B cell (primary cell): ENCODE results near the gene CHST11. TPM values are rescaled to one million over a fixed set of nuclear protein-coding genes. Genes with fewer than 3 reads are reported as not detected.

ENCODE experiments used
- ATAC-seq: fragments of 200-7000 bp; cut with Tn5 transposase; one replicate; pipeline ENCODE4 v1.10.0; 2021; ENCODE audit warnings: low read depth, mild to moderate bottlenecking, moderate number of reproducible peaks, moderate library complexity
- CTCF ChIA-PET: fragments of 350-600 bp; sonication (Branson Sonifier 250); formaldehyde crosslinking; loops from one replicate; lab custom pipeline; 2021; ENCODE audit warnings: antibody characterized with exemption, inconsistent platforms; lab: Charles Lee
- POLR2A ChIA-PET: fragments of 350-600 bp; sonication (Branson Sonifier 250); formaldehyde crosslinking; loops from one replicate; lab custom pipeline; 2021; ENCODE audit warnings: antibody characterized with exemption; lab: Charles Lee
- DNase-seq: peaks from one replicate; pipeline ENCODE4 v3.0.0; 2013
- H2AFZ ChIP-seq: 2 replicates; pipeline ENCODE4 v1.6.1; 2012; ENCODE audit warnings: mild to moderate bottlenecking, low read depth, low read length; ENCODE audit not compliant: insufficient read depth, poor library complexity, severe bottlenecking
- H3K27ac ChIP-seq, 2 donors: 1 replicate in 1 of 2; 2 replicates in 1 of 2; pipeline ENCODE4 v1.5.1; 2012 to 2013; ENCODE audit warnings: low read length in 2 of 2, mild to moderate bottlenecking in 2 of 2, moderate library complexity in 1 of 2
- H3K27me3 ChIP-seq, 4 experiments: fragments of 200-600 bp in 1 of 4; sonication (generic) in 1 of 4; replicated peaks in 1 of 4; 1 replicate in 2 of 4; 2 replicates in 2 of 4; pipeline versions ENCODE4 v1.6.1 to v1.7.0; 2013 to 2016; ENCODE audit warnings: low read length in 3 of 4, mild to moderate bottlenecking in 2 of 4, mixed read lengths in 1 of 4, moderate library complexity in 1 of 4; ENCODE audit not compliant: insufficient read depth in 4 of 4, control insufficient read depth in 3 of 4; ENCODE audit errors: control extremely low read depth in 1 of 4
- H3K36me3 ChIP-seq, 2 experiments: replicated peaks in 1 of 2; 1 replicate in 1 of 2; 2 replicates in 1 of 2; pipeline versions ENCODE4 v1.6.1 to v1.7.1; 2013; ENCODE audit warnings: low read length in 1 of 2; ENCODE audit not compliant: insufficient read depth in 2 of 2, control insufficient read depth in 1 of 2; ENCODE audit errors: control extremely low read depth in 1 of 2, extremely low read depth in 1 of 2
- H3K4me1 ChIP-seq, 2 donors: fragments of 200-600 bp in 1 of 2; sonication (generic) in 1 of 2; 1 replicate in 1 of 2; 2 replicates in 1 of 2; pipeline versions ENCODE4 v1.5.1 to v1.6.1; 2013 to 2017; ENCODE audit warnings: low read length in 2 of 2; ENCODE audit not compliant: control insufficient read depth in 2 of 2, insufficient read depth in 2 of 2
- H3K4me2 ChIP-seq: replicated peaks from 2 replicates; pipeline ENCODE3; 2012; ENCODE audit warnings: mild to moderate bottlenecking, low read depth, low read length; ENCODE audit not compliant: poor library complexity, severe bottlenecking
- H3K4me3 ChIP-seq, 5 experiments: fragments of 200-600 bp in 1 of 5; sonication (generic) in 1 of 5; 1 replicate in 3 of 5; 2 replicates in 2 of 5; pipeline versions ENCODE4 v1.5.1 to v1.7.0; 2011 to 2016; ENCODE audit warnings: low read length in 4 of 5, mild to moderate bottlenecking in 4 of 5, low read depth in 2 of 5, control low read depth in 1 of 5, moderate library complexity in 1 of 5; ENCODE audit not compliant: insufficient read depth in 1 of 5; ENCODE audit errors: control extremely low read depth in 1 of 5, extremely low read depth in 1 of 5
- H3K79me2 ChIP-seq: fragments of 200-600 bp; sonication (generic); one replicate; pipeline ENCODE4 v1.6.0; 2016; ENCODE audit warnings: low read length; ENCODE audit not compliant: control insufficient read depth, insufficient read depth
- H3K9ac ChIP-seq: fragments of 200-600 bp; sonication (generic); 2 replicates; pipeline ENCODE4 v1.6.1; 2017; ENCODE audit warnings: mild to moderate bottlenecking, low read length, moderate library complexity
- H3K9me3 ChIP-seq, 3 donors: one replicate each; pipeline versions ENCODE4 v1.6.1 to v1.7.1; 2013; ENCODE audit warnings: low read length in 2 of 3; ENCODE audit not compliant: control insufficient read depth in 2 of 3, insufficient read depth in 1 of 3; ENCODE audit errors: control extremely low read depth in 1 of 3
- H4K20me1 ChIP-seq: 2 replicates; pipeline ENCODE4 v1.6.0; 2012; ENCODE audit warnings: mild to moderate bottlenecking, low read length; ENCODE audit not compliant: insufficient read depth, control insufficient read depth, poor library complexity, severe bottlenecking
- H3K27ac Mint-ChIP-seq: one replicate; pipeline ENCODE4 v1.8.0; 2021; ENCODE audit warnings: mixed read lengths
- H3K27me3 Mint-ChIP-seq: one replicate; pipeline ENCODE4 v1.8.0; 2021; ENCODE audit warnings: mixed read lengths
- H3K4me1 Mint-ChIP-seq: one replicate; pipeline ENCODE4 v1.8.0; 2021; ENCODE audit warnings: mixed read lengths
- H3K4me3 Mint-ChIP-seq: one replicate; pipeline ENCODE4 v1.8.0; 2021; ENCODE audit warnings: mixed read lengths
- H3K9me3 Mint-ChIP-seq: one replicate; pipeline ENCODE4 v1.8.0; 2022; ENCODE audit warnings: mixed read lengths; ENCODE audit not compliant: insufficient read depth
- CTCF ChIP-seq: fragments of 200-600 bp; IDR thresholded peaks from one replicate; pipeline ENCODE4 v1.8.0; 2022; ENCODE audit warnings: antibody characterized with exemption, mild to moderate bottlenecking
- EZH2 ChIP-seq: IDR thresholded peaks from 2 replicates; pipeline ENCODE4 v1.6.1; 2012; ENCODE audit warnings: borderline replicate concordance, low read depth, mild to moderate bottlenecking, moderate library complexity, low read length; ENCODE audit not compliant: insufficient read depth, poor library complexity, severe bottlenecking
- WGBS: methylation state at CpG from one replicate; pipeline ENCODE4 v1.1.5; 2013; ENCODE audit warnings: missing lambda C conversion rate; ENCODE audit not compliant: insufficient coverage; 5-methylcytosine and 5-hydroxymethylcytosine counted together
- intact Hi-C: fragments of 100-400 bp; cut with micrococcal nuclease; formaldehyde crosslinking; loops from one replicate; pipeline ENCODE4 v1.10.0; 2022
- polyA plus RNA-seq: library from polyadenylated mRNA; depleted of rRNA; stranded (reverse); fragments of >200 nt; gene quantifications from 2 replicates; pipeline ENCODE4 v1.2.3, GENCODE V29; 2012
- total RNA-seq, 2 donors: library from RNA; stranded (reverse); fragments of 120-200 nt in 1 of 2; gene quantifications; 1 replicate in 1 of 2; 2 replicates in 1 of 2; pipeline versions ENCODE4 v1.2.3 to v1.2.4, GENCODE V29; 2013 to 2022

The CHST11 gene
- total and polyA plus RNA-seq, 2 donors (not counting 1 experiment from before 2014, with no cell fraction given) = 46.3 to 152 TPM

GRCh38 chr12:104446646-104447421 lies 9.9 kb upstream of the CHST11 start:
- Mint-ChIP-seq H3K27ac (no peak overlapping the region), H3K27me3 (peaks cover 3% of the 10 kb centered on the region), H3K4me3 (no peak overlapping the region), H3K9me3 (peaks cover 11% of the 10 kb centered on the region), H3K4me1 (peaks cover 4% of the 10 kb centered on the region)
- H2AFZ ChIP-seq = no peak overlapping the region
- H3K9me3 ChIP-seq = peaks cover 1 to 9% (median 5%) of the 10 kb centered on the region in 3 donors
- no peaks in the 10 kb centered on the region for H3K27me3 ChIP-seq
- no peaks in the 10 kb centered on the region for H3K79me2 ChIP-seq
- ChIA-PET CTCF (no interaction called here), POLR2A (no interaction called here)
- no peak overlapping the region for H3K27ac ChIP-seq
- ATAC-seq (no peak), DNase-seq (no peak)
- TF ChIP-seq EZH2 (no peak), CTCF (no peak)
- H3K4me1 ChIP-seq = no peaks in the 10 kb centered on the region
- H3K9ac ChIP-seq = no peak overlapping the region
- no peaks in the 10 kb centered on the region for H3K36me3 ChIP-seq
- intact Hi-C loops = no loop called here
- no peaks in the 10 kb centered on the region for H4K20me1 ChIP-seq
- no peak overlapping the region for H3K4me3 ChIP-seq
- 100% methylated on average over 1 of the region's 5 CpGs for WGBS
- no peak overlapping the region for H3K4me2 ChIP-seq

GRCh38 chr12:104448031-104448430 lies 8.7 kb upstream of the CHST11 start:
- DNase-seq (no peak), ATAC-seq (no peak)
- Mint-ChIP-seq H3K4me1 (peaks cover 4% of the 10 kb centered on the region), H3K9me3 (peaks cover 11% of the 10 kb centered on the region), H3K4me3 (no peak overlapping the region), H3K27ac (no peak overlapping the region), H3K27me3 (peaks cover 3% of the 10 kb centered on the region)
- intact Hi-C loops = no loop called here
- H3K27me3 ChIP-seq = no peaks in the 10 kb centered on the region
- no peak overlapping the region for H3K4me2 ChIP-seq
- H3K4me3 ChIP-seq = no peak overlapping the region
- ChIA-PET CTCF (interaction anchor here (1.3 to 1.6 kb wide), 2 partner anchors 11 to 66 kb away, joined by 4 to 7 read pairs; no protein-coding TSS in a partner anchor), POLR2A (interaction anchor here (0.6 kb wide), 1 partner anchor 178 kb away, joined by 3 read pairs; no protein-coding TSS in a partner anchor)
- H3K9ac ChIP-seq = no peak overlapping the region
- no peak overlapping the region for H3K27ac ChIP-seq
- TF ChIP-seq CTCF (no peak), EZH2 (no peak)
- 100% methylated on average over 3 of the region's 5 CpGs for WGBS
- H3K4me1 ChIP-seq = no peaks in the 10 kb centered on the region
- H3K9me3 ChIP-seq = peaks cover 1 to 9% (median 5%) of the 10 kb centered on the region in 3 donors
- H3K79me2 ChIP-seq = no peaks in the 10 kb centered on the region
- H4K20me1 ChIP-seq = no peaks in the 10 kb centered on the region
- H2AFZ ChIP-seq = no peak overlapping the region
- H3K36me3 ChIP-seq = no peaks in the 10 kb centered on the region
